GM12874 (cell line): ENCODE results near the gene ATP10B.

ENCODE experiments used
- TF ChIP-seq, protein P1 (sequence below): IDR thresholded peaks from 2 replicates; pipeline ENCODE4 v1.5.1; 2011; ENCODE audit warnings: low read depth, mild to moderate bottlenecking, control low read depth, low read length, moderate library complexity; ENCODE audit not compliant: insufficient read depth

ATP10B gene

DNA sequence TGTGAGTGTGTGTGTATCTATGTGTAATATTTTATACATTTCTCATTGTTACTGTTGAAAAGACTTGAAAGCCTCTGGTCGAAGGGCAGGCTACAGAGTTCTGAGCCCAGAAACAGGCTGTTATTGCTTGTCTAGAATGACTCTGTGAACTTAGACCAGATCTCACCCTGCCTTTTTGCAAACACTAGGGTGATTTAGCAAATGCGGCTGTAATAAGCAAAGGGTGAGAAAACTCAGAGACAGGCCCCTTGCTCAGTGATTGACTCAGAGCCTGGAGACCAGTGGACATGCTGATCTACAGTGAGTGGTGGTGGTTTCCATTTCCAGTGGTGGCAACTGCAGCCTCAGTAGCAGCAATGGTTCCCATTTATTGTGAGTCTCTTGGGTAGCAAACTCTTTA, 183.7 kb downstream of the ATP10B start:
- TF ChIP-seq, protein P1, sequence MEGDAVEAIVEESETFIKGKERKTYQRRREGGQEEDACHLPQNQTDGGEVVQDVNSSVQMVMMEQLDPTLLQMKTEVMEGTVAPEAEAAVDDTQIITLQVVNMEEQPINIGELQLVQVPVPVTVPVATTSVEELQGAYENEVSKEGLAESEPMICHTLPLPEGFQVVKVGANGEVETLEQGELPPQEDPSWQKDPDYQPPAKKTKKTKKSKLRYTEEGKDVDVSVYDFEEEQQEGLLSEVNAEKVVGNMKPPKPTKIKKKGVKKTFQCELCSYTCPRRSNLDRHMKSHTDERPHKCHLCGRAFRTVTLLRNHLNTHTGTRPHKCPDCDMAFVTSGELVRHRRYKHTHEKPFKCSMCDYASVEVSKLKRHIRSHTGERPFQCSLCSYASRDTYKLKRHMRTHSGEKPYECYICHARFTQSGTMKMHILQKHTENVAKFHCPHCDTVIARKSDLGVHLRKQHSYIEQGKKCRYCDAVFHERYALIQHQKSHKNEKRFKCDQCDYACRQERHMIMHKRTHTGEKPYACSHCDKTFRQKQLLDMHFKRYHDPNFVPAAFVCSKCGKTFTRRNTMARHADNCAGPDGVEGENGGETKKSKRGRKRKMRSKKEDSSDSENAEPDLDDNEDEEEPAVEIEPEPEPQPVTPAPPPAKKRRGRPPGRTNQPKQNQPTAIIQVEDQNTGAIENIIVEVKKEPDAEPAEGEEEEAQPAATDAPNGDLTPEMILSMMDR: no peak

DNA sequence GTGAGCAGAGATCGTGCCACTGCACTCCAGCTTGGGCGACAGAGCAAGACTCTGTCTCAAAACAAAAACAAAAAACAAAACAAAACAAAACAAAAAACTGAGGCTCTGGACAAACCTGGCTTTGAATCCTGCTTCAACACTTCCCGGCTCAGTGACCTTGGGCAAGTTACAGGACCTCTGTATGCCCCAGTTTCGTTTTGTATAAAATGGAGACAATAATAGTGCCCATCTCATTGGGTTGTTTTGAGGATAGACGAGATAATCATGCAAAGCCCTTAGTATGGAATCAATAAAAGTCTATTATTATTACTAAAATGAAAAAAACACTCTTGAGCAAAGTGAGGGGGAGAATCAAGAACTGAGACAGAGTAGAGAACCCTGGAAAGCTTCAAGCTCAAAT, 184.9 kb downstream of the ATP10B start:
- TF ChIP-seq, protein P1: no peak

DNA sequence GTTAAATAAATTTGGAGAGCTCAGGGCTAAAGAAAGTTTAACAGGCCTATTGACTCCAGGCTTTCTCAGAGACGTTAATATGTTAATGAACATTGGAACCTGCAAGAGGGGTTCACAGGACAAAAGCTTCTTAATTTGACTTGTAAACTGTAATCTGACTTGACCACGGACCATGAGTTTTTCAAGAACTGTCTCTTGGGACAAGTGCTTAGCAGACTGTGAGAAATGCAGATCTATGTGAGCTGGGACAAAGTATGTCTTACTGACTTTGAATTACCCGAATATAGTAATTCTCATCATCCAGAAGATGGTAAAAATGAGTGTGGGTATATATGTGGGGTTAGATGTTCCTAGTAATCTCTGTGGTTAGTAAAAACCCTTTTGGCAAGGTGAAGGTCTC, 186.6 kb downstream of the ATP10B start:
- TF ChIP-seq, protein P1: no peak

DNA sequence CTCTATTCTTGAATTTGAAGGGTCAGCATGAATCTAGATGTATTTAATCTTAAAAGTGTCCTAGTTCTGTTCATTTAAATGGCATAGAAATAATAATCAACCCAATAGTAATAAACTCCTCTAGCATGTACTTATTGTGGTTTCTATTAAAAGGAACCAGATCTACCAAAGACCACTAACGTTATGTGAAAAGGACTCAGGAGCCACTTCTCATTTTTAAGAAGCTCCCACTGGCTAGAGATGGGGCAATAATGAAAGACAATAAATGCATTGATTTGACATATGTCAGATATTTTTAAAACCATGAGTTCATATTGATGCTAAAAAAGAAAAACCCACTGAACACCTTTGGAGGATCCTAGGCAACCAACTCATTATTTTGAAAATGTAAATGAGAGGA, 191.9 kb downstream of the ATP10B start:
- TF ChIP-seq, protein P1: no peak

DNA sequence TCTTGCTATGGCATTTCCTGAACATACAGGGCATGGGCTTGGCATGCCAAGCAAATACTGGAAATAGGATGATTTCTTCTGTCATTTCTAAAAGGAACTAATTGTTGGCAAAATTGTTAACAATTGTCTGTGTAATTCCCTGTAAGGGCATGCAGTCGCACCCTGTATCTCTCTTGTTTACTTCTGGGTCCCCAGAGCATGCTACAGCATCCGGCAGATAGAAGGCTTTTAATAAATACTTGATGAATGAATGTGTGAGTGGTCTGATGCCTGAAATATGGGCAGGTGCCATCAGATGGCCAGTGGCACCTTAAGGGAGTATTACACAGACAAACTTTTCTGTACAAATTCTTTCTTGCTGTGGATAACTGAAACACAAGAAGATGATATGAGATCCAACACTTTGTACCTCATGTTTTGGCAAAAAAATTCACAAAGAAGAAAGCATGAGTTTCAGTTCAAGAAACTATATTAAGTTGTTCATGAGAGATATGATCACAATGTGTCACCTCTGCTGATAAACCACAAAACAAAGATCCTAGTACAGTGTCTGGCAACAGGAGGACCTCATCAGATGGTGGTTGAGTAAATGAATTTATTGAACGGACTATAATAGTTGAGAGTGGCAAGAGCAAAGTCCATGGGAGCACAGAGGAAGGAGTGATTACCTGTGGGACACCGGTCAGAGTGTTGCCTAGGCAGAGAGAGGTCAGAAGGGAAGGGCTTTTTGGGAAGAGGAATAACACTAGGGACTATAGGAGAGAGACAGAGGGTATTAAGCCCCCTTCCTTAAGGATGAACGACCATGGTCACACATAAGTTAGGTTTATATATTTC, 194.2 kb downstream of the ATP10B start:
- TF ChIP-seq, protein P1: no peak

DNA sequence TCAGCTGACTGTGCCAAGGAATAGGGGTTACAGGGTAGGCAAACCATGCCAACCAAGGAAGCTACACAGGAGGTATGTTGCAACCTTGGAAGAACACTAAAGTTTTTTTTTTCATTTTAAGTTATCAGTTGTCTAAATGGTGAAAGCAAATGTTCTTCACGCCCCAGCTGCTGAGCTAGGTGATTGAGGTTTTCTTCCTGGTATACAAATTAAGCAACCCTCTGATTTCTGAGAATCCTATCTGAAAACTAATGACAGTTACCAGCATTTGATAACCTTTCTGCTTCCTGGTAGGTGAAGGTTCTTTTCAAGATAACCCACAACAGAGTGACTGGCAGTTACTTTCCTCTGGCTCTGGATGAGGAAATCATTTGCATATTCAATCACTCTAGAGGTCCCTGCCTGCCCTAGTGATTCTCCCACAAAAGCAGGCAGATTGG, 194.9 kb downstream of the ATP10B start:
- TF ChIP-seq, protein P1: no peak

DNA sequence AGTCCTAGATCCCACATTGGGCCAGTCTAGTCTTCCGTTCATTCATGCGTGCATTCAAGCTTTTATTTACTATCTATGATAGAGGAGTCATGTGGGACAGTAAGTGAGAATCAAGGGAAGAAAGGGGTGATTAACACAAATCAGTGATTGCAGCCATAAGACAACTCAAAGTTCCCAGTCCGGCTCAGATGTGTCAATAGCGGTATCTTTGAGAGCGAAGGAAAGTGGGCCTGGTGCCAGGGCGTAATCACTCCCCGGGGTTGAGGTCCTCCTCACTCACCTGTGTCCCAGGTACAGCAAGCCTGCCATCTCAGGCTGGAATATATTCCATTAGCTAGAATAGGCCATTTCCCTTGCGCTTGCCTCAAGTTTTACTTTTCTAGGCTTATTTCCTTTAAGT, 196.3 kb downstream of the ATP10B start:
- TF ChIP-seq, protein P1: no peak
